WI38 (cell line): ENCODE measurements around the gene JMJD4.

Experiments used
- H3K4me3 ChIP-seq: 2 replicates; pipeline ENCODE4 v1.5.1; 2011; ENCODE audit warnings: low read depth, mild to moderate bottlenecking, control low read depth, low read length
- TF ChIP-seq, protein P1 (sequence below): IDR thresholded peaks from 2 replicates; pipeline ENCODE4 v1.5.1; 2012; ENCODE audit warnings: low read depth, mild to moderate bottlenecking, control low read depth, low read length

Gene JMJD4

DNA sequence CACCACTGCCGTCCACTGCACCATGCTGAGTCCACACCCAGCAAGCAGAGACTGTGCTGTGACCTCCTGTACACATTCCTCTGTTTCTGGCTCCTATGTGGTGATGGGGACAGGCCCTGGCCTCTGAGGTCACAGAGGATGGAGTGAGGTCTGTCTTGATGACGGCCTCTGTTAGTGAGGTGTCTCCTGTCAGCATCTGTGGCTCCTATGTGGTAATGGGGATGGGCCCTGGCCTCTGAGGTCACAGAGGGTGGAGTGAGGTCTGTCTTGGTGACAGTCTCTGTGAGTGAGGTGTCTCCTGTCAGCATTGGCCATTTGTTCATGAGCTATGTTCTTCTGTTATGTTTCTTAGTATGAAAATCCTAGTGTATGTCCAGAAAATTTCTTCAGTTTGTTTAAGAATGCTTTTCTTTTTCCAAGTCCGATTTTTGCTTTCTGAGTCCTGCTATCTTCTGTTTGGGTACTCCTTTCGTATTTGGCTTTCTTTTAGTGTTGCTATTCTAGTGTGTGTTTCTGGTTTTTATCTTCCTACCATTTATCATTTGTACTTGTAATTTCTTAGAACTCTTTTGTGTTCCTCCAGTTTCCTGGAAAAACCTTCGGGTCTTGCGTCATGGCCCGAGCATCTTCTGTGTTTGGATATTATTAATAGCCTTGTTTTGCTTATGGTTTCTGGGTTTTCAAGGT lies 13.5 kb upstream of the JMJD4 start:
- no peak overlapping the region for H3K4me3 ChIP-seq
- TF ChIP-seq, protein P1, sequence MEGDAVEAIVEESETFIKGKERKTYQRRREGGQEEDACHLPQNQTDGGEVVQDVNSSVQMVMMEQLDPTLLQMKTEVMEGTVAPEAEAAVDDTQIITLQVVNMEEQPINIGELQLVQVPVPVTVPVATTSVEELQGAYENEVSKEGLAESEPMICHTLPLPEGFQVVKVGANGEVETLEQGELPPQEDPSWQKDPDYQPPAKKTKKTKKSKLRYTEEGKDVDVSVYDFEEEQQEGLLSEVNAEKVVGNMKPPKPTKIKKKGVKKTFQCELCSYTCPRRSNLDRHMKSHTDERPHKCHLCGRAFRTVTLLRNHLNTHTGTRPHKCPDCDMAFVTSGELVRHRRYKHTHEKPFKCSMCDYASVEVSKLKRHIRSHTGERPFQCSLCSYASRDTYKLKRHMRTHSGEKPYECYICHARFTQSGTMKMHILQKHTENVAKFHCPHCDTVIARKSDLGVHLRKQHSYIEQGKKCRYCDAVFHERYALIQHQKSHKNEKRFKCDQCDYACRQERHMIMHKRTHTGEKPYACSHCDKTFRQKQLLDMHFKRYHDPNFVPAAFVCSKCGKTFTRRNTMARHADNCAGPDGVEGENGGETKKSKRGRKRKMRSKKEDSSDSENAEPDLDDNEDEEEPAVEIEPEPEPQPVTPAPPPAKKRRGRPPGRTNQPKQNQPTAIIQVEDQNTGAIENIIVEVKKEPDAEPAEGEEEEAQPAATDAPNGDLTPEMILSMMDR = no peak

DNA sequence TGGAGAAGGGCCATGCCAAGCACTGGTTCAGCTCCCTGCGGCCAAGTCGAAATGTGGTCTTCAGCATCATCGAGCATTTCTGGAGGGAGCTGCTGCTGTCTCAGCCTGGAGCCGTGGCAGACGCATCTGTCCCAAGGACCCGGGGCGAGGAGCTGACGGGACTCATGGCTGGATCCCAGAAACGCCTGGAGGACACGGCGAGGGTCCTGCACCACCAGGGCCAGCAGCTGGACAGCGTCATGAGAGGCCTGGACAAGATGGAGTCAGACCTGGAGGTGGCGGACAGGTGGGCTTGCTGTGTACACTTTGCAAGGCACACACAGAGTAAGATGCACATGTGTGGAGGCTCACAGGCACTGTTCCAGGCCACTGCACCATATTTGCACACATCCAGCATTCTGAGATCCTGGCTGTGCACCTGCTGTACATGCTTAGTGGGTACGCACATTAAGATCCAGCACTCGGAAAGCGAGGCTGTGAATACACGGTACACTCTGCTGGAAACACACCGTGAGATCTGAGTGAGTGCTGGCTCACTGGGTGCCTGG lies 12.9 kb upstream of the JMJD4 start:
- H3K4me3 ChIP-seq = no peak overlapping the region
- TF ChIP-seq, protein P1 = no peak

DNA sequence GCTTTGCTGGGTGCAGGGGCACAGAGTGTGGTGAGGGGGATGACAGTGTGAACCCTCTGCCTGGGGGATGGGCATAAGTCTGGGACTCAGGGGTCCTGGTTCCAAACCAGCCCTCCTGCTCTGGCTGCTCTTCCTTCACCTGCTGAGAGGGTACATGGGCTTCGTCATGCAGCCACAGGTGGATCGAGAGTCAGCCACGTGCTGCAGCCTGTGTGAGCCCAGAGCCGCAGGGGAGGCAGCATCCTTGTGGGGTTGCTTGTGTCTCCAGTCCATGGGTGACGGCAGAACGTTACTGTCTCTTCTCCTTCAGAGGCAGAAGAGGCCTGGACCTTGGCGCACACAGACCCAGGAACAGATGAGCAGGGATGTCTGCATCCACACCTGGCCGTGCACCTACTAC lies 12.3 kb upstream of the JMJD4 start:
- H3K4me3 ChIP-seq = no peak overlapping the region
- TF ChIP-seq, protein P1 = no peak

DNA sequence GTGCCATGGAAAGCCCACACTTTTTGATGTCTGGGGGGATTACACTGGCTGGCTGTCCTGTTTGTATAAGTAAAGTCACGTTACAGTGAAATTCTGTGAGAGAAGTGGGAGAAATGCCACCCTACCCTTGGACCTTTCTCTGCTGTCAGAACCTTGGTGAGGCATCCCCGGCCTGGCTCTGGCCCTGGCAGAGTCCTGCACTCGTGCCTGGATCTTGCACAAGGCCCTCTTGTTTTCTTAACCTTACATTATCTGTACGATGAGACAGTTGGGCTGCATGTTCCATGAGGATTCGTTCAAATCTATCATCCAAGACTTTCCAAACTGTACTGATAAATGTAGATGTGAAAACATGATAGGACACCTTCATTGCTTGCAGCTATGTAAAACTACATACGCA lies 11.6 kb upstream of the JMJD4 start:
- TF ChIP-seq, protein P1 = no peak
- H3K4me3 ChIP-seq = no peak overlapping the region

DNA sequence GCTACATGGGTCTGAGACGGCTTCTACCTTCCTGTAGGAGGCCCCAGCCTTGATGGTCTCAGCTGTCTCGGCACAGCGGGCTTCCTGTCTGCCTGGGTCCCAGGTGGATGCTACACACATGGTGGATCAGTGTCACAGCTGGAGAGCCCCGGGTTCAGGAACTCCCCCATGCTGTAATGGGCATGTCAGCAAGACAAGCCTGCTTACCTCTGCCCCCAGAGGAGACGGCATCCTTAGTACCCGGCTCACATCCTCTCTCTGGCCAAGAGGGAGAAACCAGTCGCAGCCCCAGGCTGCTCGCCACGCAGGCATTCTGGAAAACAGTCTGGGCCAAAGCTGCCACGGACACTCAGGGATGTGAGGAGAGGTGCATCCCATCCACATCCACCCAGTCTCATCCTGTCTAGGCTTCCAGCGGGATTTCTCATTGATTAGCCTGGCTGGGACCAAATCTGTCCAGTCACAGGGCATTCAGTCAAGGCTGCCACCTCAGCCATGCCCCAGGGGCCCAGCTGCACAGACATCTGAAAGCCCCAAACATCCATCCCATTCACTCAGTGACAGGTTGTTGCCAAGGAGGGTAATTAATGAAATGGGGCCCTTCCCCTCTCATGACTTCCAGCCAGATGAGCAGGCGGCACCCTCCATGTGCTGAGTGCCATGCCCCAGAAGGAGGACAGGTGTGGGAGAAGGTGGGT lies 10.6 kb upstream of the JMJD4 start:
- TF ChIP-seq, protein P1 = no peak
- H3K4me3 ChIP-seq = no peak overlapping the region

DNA sequence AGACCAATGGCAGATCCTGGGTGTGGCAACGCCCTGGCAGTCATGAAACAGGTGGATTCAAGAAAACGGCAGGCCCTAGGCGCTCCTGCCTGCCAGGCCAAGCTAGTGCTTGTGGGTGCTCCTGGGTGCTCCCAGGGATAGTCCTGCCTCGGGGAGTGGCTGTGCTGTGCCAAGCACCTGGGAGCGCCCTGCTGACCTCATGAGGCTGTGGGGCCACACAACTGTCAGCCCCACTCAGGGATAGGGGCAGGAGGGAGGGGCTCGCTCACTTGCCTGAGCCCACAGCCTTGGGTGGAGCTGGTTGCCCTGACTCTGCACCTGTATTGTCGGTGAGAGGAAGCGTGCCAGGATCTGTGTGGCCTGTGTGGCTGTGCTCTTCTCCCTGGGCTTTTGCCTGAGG lies 9.6 kb upstream of the JMJD4 start:
- TF ChIP-seq, protein P1 = no peak
- no peak overlapping the region for H3K4me3 ChIP-seq
